Measurements from ENCODE around the gene G2E3.
"Not testable (repeated sequence)": the region's sequence is repeated elsewhere in the genome, so short reads cannot be mapped to it uniquely, and the experiment has no call there.

G2E3 gene

DNA sequence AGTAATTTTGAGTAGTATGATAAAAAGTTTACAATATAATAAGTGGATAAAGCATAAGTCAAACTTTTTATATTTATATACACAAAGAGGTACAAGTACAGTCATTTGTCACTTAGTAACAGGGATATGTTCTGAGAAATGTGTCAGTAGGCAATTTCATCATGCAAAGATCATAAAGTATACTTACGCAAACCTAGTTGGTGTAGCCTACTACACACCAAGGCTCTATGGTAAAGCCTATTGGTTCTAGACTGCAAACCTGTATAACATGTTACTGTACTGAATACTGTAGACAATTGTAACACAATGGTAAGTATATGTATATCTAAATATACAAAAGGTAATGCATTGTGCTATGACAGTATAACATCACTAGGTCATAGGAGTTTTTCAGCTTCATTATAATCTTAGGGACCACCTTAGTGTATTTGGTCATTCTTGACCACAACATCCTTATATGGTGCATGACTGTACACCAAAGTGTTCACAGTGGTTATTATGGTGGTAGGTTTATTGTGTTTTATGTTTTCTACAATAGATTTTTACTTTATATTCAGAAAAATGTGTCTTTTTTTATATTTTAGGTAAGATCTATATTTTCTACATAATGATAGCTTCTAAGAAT lies 48.3 kb downstream of the G2E3 start:
- DNase-seq: no peak

DNA sequence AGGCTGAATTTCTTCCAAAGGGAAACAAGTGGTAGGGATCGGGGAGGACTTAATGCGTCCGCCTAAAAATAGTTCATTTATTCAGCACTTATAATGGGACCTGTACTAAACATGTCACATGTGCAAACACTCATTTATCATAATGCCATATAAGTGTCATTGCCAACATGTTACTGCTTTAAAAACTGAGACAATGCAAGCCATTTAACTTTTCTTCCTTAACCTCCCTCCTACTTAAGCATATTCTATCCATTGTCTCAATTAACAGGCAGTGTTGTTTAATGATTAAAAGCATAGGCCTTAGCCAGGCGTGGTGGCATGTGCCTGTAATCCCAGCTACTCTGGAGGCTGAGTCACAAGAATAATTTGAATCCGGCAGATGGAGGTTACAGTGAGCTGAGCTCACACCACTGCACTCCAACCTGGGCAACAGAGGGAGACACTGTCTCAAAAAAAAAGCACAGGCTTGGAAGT lies 49.6 kb downstream of the G2E3 start:
- peak; percentile 79 for DNase-seq

- DNase-seq: peak; percentile 9
Measured at GRCh38 chr14:30610787-30611343, 51.9 kb downstream of the G2E3 start.

GRCh38 chr14:30614155-30614554 lies 55.2 kb downstream of the G2E3 start:
- DNase-seq: no peak

DNA sequence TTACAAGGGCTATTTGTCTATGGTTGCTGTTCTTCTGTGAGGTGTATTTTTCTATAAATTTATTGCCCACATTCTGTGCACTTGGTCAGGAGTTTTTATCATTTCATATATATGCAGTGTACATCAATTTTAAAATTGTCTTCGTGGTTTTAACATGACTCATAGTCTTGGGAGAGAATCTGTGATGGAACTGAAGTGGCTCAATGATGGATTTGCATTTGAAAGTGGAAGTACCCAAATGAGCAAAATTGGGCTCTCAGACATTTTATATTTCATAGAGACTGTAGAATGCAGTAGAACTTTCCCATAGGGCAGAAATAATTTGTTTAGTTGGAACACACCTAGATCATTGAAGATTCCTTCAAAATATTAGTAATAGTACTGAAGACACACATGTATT lies 61.2 kb downstream of the G2E3 start:
- DNase-seq: no peak

- no peak for DNase-seq
Measured at GRCh38 chr14:30621354-30621939, 62.5 kb downstream of the G2E3 start.

DNA sequence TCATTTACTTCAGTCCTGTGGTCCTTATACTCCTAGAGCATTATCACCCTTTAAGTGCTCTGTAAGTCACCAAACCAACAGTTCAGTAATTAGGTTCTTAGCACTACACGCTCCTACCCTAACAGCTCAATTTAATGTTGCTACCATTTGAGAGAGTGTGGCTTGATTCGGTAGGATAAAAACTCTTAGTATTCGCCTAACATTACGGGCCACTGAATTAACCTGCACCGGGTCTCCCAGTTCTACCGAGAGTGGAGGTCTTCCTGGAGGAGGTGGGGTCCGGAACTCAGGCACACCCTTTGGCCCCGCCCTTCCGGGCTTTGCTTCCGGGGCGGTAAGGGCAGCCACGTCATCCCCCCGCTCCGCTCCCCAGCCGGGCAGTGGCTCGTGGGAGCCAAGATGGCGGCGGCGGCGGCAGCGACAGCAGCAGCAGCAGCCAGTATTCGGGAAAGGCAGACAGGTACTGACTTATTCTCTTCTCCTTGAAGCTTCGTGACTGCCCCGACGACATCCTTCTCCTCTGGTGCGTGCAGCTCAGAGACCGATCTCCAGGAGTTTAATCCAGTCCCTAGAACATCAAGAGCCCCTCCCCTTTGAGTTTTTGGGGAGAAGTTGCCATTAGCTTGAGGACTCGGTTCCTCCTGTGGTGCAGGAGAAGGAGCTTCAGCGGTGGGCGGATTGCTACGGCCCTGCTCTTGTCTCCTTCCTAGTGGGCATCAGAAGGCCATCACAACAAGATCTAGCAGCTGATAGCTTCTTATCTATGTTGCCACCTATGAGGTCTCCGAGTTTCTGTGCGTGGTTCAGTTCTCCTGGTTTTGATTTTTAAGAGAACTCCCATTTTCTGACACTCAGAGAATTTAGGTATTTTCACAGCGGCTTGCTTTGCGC lies 63.2 kb downstream of the G2E3 start, which contains the start of gene SCFD1:
TSS of gene SCFD1 (plus strand) at position 380 of the 891 bp plus-strand sequence. CDS start at position 400, 20 bp downstream.
- peak; percentile 86 for DNase-seq

DNA sequence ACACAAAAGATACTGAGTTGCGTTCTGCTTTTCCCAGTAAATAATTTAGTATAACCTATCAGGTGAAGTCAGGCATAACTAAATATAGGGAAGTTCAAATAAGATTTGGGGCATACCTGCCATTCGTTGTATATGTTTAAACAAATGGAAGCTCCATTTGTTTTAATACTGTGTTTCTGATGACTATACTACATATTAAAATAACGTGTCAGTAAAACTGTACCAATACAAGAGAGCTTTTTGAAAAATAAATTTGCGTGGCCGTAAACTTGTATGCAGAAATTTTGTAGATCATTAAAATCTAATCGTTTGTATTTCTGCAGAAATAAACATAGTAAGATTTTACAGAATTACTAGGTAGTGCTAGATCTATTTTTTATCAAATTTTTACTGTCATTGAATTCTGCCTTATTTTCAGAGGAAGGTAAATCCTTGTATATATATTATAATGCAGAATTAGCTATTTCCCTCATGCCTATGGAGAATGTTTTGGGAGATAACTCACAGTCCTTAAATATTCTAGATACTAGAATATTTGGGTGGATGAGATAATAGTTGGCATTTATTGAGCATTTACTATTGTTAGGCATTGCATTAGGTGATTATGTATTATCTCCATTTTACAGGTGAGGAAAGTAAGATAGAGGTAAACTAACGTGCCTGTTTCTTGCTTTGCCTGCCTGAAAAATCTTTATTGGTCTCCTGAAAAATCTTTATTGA lies 64.6 kb downstream of the G2E3 start:
- no peak for DNase-seq

- DNase-seq: no peak
Measured at GRCh38 chr14:30624132-30624423, 65.1 kb downstream of the G2E3 start.

DNA sequence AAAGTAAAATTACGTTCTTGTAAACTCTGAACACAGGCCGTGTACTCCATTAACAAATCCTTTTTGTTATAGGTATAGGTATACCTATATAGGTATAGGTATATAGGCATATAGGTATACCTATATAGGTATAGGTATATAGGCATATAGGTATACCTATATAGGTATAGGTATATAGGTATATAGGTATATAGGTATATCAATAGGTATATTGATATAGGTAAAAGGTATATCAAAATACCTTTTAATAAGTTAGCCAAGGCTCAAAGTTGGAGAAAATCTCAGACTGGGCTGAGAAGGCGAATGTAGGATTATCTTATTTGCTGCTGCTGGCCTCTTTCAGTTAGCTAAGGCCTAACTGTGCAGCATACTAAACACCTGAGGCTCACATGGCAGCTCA lies 66.6 kb downstream of the G2E3 start:
- no peak for DNase-seq

- not testable (repeated sequence) for DNase-seq
Measured at GRCh38 chr14:30629432-30629831, 70.5 kb downstream of the G2E3 start.

DNA sequence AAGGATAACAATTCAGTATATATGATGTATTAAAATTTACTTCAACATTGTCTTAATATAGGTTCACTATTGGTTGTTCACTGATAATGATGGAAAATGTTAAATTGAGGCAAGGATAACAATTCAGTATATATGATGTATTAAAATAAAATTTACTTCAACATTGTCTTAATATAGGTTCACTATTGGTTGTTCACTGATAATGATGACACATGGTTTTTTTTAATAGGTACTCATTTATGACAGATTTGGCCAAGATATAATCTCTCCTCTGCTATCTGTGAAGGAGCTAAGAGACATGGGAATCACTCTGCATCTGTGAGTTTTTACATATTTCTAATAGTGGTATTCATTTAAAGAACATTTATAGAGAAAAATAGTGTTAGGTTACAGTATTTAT lies 71.3 kb downstream of the G2E3 start:
- no peak for DNase-seq

- DNase-seq: no peak
Measured at GRCh38 chr14:30632730-30633129, 73.8 kb downstream of the G2E3 start.

- DNase-seq: no peak
Measured at GRCh38 chr14:30638926-30639325, 80.0 kb downstream of the G2E3 start.

DNA sequence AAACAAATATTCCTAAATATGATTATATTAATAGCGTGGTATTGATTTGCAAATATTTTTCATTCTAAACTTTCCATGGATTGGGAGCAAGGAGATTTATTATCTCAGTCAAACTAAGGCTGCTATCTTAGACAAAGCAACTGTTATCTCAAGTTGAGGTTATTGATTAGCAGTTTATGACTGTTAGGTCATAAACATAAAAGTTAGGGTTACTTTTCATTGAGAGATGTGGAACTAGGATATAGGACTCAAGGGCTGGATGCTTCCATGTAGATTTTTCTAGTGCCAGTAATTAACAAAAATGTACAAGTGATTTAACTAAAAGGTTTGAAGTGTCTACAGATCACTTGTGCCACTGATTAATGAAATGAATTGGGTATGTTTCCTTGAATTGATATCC lies 82.2 kb downstream of the G2E3 start:
- no peak for DNase-seq

DNA sequence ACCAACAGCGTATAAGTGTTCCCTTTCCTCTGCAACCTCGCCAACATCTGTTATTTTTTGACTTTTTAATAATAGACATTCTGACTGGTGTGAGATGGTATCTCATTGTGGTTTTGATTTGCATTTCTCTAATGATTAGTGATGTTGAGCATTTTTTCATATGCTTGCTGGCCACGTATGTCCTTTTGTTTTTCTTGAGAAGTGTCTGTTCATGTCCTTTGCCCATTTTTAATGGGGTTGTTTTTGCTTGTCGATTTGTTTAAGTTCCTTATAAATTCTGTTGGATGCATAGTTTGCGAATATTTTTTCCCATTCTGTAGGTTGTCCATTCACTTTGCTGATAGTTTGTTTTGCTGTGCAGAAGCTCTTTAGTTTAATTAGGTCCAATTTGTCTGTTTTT lies 85.5 kb downstream of the G2E3 start:
- DNase-seq: not testable (repeated sequence)

DNA sequence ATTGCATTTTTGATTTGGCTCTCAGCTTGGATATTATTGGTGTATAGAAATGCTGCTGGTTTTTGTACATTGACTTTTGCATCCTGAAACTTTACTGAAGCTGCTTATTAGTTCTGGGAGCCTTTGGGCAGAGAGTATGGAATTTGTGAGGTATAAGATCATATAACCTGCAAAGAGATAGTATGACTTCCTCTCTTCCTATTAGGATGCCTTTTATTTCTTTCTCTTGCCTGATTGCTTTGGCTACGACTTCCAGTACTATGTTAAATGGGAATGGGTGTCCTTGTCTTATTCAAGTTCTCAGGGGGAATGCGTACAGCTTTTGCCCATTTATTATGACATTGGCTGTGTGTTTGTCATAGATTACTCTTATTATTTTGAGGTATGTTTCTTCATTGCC lies 86.6 kb downstream of the G2E3 start:
- no peak for DNase-seq

- DNase-seq: no peak
Measured at GRCh38 chr14:30648471-30648870, 89.5 kb downstream of the G2E3 start.

DNA sequence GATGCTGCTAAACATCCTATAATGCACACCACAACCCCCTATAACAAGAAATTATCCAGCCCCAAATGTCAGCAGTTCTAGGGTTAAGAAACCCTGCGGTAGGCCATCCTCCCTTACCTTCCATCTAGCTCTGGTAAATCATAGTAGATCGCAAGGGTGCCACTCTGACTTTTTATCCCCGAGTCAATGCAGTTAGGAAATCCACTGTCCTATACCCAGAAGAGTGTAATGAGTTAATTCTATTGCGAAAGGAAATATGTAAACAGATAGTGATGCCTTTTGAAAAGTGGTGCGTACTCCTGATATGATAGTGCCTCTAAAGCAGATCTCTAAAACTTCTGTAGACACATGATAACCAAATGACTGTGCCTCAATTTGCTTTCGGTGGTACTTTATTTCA lies 93.0 kb downstream of the G2E3 start:
- DNase-seq: no peak

DNA sequence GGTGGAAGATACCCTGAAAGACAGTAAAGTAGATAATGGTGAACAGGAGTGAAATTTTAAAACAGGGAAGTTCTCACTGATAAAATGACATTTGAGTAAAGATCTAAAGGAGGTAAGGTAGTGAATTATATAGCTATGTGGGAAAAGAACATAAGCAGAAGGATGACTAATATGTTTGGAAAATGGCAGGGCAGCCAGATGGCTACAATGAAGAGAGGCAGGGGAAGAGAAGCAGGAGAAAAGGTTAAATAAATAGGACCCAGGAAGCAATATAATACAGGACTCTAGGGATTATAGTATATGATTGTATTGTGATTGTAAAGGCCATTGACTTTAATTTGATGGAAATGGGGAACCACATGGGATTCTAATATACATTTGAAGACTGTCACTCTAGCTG lies 96.2 kb downstream of the G2E3 start:
- DNase-seq: no peak

DNA sequence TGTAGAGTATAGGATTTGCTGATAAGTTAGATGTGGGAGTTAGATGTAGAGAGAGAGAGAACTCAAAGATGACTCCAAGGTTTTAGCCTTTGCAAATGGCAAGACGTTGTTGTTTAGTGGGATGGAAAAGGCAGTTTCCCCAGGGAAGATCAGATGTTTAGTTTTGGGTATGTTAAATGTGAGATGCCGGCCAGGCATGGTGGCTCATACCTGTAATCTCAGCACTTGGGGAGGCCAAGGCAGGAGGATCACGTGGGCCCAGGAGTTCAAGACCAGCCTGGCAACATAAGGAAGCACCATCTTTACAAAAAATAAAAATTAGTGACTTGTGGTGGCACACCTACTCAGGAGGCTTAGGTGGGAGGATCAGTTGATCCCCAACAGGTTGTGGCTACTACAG lies 96.7 kb downstream of the G2E3 start:
- no peak for DNase-seq

DNA sequence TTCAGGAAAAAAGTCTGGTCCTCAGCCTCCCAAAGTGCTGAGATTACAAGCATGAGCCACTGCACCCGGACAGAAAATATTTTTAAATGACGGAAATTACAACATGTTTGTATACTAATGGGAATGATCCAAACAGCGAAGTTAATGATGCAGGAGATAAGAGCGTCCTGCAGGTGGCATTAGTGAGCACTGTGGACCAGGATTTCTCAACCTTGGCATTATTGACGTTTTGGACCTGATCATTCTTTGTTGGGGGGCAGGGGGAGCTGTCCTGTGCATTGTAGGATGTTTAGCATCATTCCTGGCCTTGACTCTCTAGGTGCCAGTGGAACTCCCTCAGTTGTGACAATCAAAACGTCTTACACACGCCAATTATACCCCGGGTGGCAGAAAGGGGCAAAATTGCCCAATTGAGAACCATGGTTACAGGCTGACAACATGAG lies 97.3 kb downstream of the G2E3 start:
- DNase-seq: no peak

GRCh38 chr14:30657050-30657449 lies 98.1 kb downstream of the G2E3 start:
- DNase-seq: no peak
